GM12873 (cell line): ENCODE measurements around the gene EEFSEC.

Experiments
- CTCF ChIP-seq: IDR thresholded peaks from 2 replicates; pipeline ENCODE4 v1.5.1; 2012; ENCODE audit warnings: low read depth, mild to moderate bottlenecking, moderate library complexity, low read length, control low read depth; ENCODE audit not compliant: insufficient read depth; ENCODE audit errors: missing control alignments

The EEFSEC gene

DNA sequence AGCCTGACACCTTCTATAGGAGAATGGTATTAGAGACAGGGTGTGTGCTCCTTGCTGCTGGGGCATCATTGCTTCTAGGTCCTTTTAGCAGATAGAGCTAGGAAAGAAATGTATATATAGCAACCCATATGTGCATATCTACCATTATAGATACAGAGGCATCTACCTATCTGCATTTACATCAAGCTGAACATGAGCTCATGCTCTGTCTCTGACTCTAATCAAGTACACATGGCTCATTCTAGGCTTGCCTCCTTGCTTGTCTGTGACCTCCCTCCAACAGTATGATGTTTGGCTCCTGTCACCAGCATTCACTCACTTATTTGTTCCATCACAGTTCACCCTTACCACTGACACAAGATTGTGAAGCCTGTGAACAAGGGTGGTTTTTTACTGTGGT is 133.4 kb downstream of the EEFSEC start:
- TF ChIP-seq CTCF = no peak

DNA sequence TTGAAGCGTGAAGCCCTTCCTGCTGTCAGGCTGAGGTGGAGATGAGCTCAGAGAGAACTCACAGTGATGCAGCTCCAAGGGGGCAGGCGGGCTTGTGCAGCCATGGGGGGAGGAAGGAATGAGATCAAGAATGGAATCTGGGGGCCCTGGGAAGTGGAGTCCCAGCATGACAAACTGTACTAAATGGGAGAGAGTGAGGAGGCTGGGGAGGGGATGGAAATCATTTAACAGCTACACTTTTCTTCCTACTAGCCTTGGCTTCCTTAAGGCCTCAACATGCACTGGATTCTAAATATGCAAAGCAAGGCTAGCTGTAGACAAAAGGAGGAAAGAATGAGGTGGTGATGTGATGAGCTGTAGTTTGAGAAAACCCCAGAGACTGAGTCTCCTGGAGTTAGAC is 133.9 kb downstream of the EEFSEC start:
- TF ChIP-seq CTCF = no peak

DNA sequence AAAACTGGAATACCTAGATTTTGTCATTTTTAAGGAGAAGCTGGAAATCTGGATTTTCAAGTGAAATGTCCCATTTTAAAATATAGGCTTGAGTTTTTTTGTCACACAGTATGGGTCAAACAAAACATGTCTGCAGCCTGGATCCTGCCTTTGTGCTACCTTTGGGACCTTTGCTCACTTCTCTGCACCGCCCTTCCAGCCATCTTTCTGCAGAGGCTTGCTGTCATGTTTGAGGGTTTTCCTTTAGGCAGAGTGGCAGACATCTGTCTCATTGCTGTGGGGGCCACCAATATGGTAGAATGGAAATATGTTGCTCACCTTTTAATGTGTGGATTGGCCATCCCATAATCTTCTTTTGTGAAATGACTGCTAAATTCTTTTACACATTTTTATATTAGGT is 136.3 kb downstream of the EEFSEC start:
- TF ChIP-seq CTCF = no peak

- no peak for TF ChIP-seq CTCF
Observed at GRCh38 chr3:128290484-128290883, 137.2 kb downstream of the EEFSEC start.

- no peak for TF ChIP-seq CTCF
Observed at GRCh38 chr3:128293930-128294329, 140.6 kb downstream of the EEFSEC start.

DNA sequence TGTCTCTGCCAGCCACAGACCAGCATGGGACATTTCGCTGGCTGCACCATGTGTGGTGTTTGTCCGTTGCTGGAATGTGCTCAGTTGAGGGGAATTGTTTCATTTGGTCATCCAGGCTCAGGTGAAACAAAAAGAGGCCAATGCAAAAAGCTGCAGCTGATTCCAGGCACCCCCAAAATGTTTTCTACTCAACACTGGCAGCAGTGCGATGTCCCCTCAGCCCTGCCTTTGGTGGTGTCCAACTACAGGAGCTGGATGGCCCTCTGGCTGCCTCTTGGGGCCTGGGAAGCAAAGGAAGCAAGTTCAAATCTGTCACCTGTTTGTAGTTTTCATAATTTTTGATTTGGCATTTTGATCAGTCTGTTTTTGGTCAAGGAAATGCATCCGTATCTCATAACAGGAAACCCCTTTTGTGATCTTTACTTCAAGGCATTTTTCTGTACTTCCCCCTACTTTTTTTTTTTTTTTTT is 141.8 kb downstream of the EEFSEC start:
- TF ChIP-seq CTCF = no peak

DNA sequence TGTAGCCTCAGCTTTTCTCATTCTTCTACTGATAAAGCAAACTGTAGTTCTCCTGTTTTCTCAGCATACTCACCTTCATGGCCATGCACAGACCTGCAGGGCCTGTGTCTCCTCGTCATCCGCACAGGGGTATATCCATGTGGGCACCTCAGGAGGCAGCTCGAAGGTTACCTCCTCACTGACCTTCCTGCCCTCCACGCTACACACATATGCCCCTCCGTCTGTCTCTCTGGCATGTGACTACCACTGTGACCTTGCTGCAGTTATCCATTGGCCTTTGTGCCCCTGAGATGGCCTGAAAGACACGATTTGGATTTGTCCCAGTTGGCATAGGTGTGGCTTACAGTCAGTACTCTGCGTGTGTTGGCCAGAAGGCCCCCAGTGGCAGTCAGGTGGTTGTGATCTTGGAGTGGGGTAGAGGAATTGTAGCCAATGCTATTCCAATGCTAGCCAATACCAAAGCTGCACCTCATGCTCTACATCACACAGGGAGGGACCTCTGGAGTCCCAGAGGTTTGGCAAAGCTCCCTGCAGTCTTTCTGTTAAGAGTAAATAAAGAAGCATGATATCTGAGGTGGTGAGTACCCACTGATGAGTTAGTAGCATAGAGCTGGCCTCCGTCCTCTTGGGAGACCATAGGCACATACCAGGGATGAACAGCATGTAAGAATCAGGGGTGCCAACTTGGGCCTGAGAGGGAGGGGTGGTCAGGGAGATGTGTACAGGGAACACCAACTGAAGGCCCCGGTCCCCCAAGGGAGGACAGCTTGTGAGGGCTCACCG is 143.4 kb downstream of the EEFSEC start:
- no peak for TF ChIP-seq CTCF
